ENCODE results near the gene NDC1.

Gene NDC1

DNA sequence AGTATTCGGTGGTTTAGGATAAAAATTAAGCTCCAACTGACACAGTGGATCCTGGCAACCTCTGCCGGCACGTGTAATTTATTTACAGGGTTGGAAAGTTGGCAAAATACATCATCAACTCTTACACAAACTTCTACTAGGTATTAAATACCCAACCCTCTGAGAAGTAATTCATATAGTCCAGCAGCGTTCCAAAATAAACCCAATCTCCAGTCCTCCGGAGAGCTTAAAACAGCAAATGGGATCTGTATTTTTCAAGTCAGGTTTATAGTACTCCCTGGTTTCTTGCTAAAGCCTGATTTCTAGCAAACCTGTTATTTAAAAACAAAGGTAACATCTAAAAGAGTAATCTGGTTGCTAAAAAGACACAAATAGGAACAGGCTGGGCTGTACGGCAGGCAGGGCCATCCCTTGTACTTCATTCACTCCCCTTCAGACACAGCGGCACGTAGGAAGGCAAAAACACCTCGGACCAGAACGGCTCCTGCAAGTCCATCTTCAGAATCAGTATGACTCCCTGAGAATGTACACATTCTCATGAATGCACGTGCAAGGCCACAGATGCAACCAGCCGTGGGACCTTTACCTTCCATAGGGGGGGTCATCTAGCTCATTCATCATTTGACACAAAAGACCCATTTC, 107.8 kb downstream of the NDC1 start:
- TF ChIP-seq CTCF (IDR thresholded peaks at IDR 0.05; ENCODE audit: extremely low read depth, missing control alignments): no peak
- DNase-seq (ENCODE audit: low spot score): no peak

- DNase-seq (ENCODE audit: low spot score): no peak
- no peak for TF ChIP-seq CTCF (IDR thresholded peaks at IDR 0.05; ENCODE audit: extremely low read depth, missing control alignments)
Observed at GRCh38 chr1:53729456-53730223, 108.5 kb downstream of the NDC1 start.

GRCh38 chr1:53728702-53729455, 109.2 kb downstream of the NDC1 start:
- DNase-seq (ENCODE audit: low spot score): no peak
- no peak for TF ChIP-seq CTCF (IDR thresholded peaks at IDR 0.05; ENCODE audit: extremely low read depth, missing control alignments)

DNA sequence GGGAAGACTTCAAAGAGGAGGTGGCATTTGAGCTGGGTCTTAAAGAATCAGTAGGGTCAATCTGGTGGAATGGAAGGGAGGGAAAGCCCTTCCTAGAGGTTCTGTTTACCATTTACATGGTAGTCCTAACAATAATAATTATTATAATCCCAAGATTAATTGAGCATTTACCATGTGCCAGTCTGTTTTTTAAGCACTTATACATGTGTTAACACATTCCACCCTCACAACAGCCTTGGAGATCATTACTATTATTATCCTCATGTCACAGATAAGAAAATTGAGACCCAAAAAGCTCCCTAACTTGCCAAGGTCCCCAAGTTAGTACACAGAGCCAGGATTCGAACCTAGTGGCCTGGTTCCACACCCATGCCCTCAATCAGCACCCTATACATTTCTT, 109.9 kb downstream of the NDC1 start:
- TF ChIP-seq CTCF (IDR thresholded peaks at IDR 0.05; ENCODE audit: extremely low read depth, missing control alignments): no peak
- no peak for DNase-seq (ENCODE audit: low spot score)

DNA sequence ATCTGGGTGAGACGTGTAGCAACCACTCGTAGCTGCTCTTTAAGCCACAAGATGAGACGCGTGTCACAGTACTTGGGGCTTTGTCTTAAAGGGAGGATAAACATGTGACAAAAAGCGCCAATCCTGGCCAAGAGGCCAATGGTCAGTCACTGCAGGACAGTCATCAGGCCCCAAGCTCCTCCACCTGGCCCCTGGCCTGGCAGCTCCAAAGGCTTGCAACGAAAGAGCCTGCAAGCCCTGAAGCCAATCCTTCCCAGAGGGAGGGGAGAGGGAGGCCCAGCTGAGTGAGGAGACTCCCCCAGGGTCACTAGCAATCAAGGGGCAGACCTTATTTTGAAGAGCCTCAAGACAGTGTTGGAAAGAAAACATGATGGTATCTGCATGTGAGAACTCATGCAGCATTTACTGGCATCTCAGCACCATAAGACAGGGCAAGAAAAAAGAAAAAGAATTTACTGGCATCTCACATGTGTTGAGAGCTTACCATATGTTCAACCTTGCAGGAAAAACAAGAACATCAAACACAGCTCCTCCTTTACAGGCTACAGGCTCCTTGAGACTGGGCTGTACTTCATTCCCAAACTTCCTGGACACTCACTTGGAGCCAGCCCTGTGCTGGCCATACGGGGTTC, 110.5 kb downstream of the NDC1 start:
- TF ChIP-seq CTCF (IDR thresholded peaks at IDR 0.05; ENCODE audit: extremely low read depth, missing control alignments): no peak

GRCh38 chr1:53726009-53726600, 112.0 kb downstream of the NDC1 start:
- DNase-seq (ENCODE audit: low spot score): no peak
- no peak for TF ChIP-seq CTCF (IDR thresholded peaks at IDR 0.05; ENCODE audit: extremely low read depth, missing control alignments)

More for the DNA sequence above, 110.5 kb downstream of the NDC1 start:
- no peak for DNase-seq (ENCODE audit: low spot score)
